ENCODE results near the gene MAPK13.
"Not testable (repeated sequence)": the region's sequence is repeated elsewhere in the genome, so short reads cannot be mapped to it uniquely, and the experiment has no call there.

The MAPK13 gene

DNA sequence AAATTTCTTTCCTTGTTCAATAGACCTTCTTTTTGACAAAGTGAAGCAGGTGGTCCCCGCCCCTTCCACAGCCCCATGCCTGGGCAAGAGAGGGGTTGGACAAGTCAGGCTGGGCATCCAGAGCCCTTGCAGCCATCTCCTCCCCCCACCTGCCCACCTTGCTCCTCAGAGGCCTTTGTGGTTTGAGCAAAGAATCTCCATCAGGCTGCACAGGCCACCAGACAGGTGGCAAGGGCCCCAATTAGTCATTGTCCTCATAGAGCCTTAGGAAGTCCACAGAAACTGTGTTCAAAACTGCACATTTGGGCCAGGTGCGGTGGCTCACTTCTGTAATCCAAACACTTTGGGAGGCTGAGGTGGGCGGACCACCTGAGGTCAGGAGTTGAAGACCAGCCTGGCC is 1.5 kb upstream of the MAPK13 start:
- no peak for DNase-seq

DNA sequence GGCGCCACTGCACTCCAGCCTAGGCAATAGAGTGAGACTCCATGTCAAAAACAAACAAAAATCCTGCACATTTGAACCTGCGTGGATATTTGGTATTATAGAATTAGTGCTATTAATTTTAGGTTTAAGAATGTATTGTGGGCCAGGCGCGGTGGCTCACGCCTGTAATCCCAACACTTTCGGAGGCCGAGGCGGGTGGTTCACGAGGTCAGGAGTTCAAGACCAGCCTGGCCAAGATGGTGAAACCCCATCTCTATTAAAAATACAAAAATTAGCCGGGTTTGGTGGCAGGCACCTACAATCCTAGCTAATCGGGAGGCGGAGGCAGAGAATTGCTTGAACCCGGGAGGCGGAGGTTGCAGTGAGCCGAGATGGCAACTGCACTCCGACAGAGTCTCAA is 979 bp upstream of the MAPK13 start:
- DNase-seq = not testable (repeated sequence)

DNA sequence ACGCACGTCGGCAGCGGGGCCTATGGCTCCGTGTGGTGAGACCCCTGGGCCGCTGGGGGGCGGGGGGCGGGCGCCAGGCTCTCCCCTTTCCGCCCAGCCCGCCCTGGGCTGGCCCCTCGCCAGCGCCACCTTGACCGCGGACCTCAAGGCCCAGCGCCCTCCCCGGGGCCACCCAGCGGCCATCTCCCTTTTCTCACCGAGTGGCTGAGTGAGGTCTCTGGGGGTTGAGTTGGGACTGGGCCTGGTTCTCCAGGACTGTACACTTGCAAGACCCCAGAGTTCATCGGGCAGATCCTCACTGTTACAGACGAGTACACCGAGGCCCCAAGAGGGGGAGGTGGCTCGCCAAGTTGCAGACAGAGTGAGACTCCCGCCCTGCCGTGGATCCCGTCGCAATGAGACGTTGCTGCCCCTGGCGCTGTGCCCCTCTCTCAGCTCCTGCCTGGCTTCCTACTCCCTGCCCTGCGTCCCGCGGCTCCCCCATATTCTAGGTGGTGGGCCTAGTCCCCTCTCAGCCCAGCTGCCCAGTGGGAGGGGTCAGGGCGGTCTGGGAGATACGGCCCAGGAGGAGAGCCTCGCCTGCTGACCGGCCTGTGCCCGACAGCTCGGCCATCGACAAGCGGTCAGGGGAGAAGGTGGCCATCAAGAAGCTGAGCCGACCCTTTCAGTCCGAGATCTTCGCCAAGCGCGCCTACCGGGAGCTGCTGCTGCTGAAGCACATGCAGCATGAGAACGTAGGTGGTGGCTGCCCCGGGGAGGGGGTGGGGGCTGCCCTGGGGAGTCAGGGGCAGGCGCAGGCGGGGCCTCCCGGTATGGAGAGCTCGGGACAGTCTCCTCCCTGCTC is 576 bp downstream of the MAPK13 start:
- peak; percentile 74 to 79 for DNase-seq

DNA sequence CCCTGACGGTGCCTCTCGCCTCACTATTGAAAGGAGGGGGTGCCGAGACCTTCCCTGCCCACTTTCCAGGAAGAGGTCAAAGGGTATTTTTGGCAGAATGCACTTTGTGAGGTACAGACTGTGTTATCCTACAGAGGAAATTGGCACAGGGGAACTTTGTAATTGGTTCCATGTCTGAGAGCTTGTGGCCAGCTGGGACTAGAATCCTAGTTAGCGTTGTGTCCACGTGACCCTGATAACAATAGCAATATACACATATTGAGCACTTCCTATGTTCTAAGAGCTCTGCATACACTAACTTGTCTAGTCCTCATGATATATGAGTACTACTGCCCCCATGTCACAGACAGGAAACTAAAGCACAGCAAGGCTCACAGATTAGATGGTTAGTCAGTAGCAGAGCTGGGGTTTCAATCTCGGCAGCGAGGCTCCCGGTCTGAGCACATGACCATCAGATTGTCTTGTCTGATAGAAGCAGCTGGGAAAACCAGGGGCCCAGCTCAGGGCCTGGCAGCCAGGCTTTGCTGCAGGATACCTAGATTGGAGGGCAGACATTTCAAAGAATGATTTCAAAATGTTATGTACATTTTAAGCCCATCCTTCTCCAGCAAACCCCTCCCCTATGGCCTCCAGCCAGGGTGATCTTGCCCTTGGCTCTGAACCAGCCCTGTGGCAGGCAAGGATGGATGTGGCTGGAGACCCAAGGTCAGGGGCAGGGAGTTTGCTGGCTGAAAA is 1.4 kb downstream of the MAPK13 start:
- DNase-seq = peak; percentile 66 to 73

DNA sequence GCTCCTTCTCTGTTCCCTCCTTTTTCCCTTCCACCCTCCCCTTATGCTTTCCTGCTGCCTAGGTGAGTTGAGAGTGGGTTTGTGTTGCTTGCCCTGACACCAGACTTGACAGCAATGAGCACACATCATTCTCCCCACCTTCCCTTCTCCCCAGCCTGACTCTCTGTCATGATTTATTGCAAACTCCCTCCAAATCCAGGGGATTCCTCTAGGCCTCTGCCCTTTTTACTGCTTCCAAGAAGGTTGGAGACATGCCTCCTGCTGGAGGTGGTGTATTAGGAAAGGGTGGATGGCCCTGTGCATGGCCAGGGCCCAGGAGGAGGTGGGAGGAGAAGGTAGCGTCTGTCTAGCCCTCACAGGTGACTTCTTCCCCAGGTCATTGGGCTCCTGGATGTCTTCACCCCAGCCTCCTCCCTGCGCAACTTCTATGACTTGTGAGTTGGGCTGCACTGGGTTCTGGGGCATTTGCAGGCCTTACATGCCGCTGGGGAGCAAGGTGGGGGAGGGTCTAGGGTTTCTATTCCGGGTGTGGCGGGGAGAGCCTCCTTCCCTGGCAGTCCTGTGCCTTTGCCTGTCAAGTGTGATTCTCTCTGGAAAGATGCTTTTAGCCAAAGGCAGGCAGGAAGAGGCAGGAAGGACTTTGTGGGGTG is 2.1 kb downstream of the MAPK13 start:
- DNase-seq = no peak

DNA sequence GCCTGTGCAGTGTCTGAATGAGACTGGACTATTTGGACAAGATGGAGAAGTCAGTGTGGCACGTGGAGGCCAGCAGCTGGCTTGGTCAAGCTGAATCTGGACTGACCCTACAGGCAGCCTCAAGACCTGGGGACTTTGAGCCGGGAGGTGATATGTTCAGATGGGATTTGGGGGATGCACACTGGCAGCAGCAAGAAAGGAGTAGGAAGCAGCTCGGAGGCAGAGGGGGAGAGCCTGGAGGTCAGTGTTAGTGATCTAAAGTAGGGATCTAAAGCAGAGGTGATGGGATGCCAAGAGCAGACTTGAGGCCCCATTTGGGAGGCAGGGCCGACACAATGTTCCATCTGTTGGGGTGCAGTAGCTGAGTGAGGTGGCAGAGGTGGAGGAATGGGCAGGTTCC is 2.8 kb downstream of the MAPK13 start:
- no peak for DNase-seq

DNA sequence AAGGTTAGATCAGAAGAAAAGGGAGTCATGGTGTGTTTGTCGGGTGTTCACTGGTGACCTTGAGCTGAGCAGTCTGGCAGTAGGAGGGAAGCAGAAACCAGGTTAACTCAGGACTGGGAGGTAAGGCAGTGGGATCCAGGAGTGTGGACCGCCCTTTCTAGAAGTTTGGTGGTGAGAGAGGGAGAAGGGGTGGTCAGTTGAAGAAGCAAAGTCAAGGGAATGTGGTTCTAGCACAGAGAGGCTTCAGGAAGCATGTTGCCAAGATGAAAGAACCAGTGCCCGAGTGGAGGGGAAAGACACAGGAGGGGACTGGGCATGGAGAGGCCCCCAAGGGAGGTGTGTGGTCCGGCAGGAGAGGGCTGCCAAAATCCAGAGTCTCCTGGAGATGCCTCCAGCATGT is 3.6 kb downstream of the MAPK13 start:
- no peak for DNase-seq

DNA sequence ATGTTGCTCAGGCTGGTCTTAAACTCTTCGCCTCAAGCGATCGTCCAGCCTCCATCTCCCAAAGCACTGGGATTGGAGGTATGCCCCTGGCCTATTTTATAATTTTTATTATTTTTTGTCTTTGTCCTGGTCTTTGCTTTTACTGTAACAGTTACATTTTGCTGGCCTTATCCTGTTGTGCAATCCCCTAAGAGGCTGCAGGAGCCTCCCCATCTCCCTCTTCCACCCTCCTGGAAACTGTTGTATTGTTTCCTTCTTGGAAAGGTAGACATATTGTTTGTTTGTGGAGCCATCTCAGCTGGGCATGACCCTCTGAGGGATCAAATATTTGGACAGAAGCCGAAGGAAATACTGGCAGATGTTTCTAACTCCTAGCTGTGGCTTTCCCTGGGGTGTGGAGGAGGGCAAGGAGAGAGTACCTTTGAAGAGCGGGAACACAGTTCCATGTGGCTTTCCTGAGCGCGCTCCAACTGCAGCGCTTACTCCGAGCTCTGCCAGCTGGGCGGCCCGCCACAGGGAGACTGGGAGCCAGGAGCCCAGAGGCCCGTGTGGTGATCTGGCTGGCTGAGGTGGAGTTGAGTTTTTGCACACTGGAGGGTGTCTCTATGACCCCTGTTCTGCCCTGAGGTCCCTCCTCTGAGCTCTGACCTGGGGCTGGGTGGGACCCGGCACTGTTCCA is 4.9 kb downstream of the MAPK13 start:
- DNase-seq = no peak

DNA sequence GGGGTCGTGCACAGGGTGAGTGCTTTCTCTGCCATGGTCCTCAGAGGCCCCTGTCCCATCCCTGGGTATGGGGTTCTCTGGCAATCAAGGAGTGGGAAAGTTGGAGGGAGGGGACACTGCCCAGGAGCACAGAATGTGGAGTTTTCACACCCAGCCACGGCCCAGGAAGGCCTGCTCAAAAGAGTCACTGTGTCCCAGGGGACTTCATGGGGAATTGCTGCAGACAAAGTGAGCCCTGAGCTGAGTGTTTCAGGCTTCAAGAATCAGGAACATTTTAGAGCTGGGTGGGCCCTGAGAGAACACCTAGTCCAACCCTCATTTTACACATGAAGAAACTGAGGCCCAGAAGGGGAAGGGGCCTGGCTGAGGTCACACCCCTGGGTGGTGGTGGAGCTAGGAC is 5.7 kb downstream of the MAPK13 start:
- no peak for DNase-seq

DNA sequence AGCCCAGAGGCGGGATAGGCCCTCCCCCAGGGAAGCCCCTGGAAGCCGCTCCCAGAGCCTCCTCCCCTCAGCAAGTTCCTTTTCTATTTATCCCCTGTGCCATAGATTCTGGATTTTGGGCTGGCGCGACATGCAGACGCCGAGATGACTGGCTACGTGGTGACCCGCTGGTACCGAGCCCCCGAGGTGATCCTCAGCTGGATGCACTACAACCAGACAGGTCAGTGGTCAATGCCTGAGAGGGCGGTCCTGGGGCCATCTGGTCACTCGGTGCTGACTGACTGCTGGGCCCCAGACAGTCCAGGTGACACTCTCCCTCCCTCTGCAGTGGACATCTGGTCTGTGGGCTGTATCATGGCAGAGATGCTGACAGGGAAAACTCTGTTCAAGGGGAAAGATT is 6.2 kb downstream of the MAPK13 start:
- DNase-seq = no peak

DNA sequence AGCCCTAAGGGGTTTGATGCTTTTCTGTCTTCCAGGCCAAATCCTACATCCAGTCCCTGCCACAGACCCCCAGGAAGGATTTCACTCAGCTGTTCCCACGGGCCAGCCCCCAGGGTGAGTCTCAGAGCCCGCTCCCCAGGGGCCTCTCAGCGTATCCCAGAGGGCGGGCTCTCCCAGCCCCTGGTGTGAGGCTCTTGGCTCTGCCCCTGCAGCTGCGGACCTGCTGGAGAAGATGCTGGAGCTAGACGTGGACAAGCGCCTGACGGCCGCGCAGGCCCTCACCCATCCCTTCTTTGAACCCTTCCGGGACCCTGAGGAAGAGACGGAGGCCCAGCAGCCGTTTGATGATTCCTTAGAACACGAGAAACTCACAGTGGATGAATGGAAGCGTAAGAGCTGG is 8.4 kb downstream of the MAPK13 start:
- no peak for DNase-seq

DNA sequence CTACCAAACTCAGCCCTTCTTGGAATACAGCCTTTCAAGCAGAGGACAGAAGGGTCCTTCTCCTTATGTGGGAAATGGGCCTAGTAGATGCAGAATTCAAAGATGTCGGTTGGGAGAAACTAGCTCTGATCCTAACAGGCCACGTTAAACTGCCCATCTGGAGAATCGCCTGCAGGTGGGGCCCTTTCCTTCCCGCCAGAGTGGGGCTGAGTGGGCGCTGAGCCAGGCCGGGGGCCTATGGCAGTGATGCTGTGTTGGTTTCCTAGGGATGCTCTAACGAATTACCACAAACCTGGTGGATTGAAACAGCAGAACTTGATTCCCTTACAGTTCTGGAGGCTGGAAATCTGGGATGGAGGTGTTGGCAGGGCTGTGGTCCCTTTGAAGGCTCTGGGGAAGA is 9.1 kb downstream of the MAPK13 start:
- DNase-seq = no peak

DNA sequence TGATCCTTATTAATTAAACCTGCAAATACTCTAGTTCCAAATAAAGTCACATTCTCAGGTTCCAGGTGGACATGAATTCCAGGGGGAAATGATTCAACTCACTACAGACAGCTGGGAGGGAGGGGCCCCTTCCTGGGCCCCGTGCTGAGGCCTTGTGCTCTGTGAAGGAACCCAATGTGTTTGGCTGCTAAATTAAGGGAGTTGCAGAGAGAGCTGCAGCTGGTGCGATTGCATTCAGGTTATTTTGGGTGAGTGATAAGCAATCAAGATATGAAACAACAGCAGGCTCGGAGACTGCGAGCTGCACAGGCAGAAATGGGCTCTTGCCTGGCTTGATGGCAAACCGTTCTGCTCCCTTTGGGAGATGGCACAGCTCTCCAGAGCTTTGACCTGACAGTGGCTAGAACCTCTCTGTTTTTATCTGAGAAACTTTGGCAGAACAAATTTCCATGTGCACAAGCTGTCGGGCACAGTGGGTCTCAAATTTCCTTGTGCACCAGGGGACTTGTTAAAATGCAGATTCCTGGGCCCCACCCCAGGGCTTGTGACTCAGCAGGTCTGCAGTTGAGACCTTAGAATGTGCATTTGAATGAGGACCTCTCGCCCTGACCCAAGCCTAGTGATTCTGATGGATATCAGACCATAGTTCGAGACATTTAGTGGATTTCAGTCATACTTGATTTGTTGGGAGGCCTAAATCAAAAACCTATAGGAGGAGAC is 9.8 kb downstream of the MAPK13 start:
- no peak for DNase-seq

DNA sequence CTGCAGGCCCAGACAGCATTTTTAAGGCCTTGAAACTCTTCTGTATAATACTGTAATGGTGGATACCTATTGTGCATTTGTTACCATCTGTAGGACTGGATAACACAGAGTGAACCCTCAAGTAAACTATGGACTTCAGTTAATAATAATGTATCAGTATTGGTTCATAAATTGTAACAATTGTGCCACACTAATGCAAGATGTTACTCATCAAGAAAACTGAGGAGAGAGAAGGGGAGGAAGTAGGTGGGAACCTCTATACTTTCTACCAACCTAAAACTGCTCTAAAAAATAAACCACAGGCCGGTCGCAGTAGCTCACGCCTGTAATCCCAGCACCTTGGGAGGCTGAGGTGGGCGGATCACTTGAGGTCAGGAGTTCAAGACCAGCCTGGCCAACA is 10.8 kb downstream of the MAPK13 start:
- no peak for DNase-seq

DNA sequence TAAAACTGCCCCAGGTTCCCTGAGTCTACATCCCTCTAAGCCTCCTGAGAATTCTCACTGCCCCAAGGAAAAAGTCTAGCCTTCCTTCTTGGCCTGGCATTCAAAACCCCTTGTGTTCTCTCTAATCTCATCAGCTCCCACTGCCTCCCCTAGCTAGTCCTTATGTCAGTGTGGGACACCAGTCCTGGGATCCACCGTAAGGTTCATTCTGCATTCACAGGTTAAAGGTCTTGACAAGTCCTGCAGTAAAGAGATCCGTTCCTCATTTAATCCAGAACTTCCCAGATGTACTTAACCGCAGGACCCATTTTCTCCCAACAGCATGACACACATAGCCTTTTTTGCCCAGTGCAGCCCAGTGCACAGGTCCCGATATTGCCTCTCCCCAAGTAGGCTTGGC is 11.6 kb downstream of the MAPK13 start:
- DNase-seq = no peak

DNA sequence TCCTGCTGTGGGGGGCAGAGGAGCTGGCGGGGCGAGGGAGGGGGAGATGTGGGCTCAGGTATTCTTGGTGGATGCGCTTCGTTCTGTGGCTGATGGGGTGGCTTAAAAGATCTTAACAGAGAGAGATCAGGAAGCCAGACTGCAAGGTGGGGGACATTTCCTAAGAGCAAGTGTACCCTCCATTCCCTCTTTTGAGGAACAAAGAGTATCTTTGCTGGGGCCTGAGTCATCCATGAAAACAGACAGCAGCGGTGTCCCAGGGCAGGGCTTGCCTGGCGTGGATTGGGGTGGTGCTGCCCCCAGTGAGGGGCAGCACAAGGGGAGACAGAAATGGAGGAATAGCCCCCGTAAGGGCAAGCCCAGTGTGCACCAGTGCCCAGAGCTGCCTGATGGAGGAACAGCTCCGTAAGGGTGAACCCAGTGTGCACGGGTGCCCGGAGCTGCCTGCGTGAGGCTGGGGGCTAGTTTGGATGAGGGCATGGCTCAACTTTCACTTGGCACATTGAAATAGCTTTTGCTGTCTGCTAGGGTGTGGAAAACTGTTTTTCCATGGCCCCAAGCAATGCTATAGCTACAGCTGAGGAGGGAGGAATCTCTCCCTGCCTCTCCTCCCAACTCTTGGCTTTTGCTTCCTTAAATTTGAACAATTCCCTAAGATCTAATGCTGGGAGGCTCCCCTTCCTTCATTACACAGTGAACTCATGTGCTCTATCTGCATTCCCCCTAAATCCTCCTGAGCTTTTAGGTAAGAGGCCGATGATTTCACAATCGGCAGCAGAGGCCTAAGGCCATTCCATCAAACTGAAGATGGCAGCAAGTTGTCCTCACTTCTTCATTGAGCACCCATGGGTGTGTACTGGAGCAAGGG is 12.9 kb downstream of the MAPK13 start:
- DNase-seq = no peak

DNA sequence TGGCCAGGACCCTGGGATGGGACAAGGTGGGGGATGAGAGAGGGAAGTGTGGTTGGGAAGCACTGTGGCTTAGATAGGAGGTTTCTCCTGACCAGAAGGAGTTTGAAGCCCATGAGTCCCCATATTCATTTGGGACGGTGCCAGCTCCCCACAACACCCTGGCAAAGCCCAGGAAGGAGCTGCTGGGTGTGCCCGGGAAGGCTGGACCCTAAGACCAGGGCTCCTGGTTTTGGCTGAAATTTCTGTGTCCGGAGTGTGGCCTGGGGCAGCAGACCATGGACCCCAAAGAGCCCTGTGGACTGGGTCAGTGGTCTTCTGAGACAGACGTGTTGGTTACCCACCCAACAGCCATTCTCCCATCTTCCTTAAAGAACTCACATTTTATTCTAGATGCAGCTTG is 15.2 kb downstream of the MAPK13 start:
- DNase-seq = no peak

DNA sequence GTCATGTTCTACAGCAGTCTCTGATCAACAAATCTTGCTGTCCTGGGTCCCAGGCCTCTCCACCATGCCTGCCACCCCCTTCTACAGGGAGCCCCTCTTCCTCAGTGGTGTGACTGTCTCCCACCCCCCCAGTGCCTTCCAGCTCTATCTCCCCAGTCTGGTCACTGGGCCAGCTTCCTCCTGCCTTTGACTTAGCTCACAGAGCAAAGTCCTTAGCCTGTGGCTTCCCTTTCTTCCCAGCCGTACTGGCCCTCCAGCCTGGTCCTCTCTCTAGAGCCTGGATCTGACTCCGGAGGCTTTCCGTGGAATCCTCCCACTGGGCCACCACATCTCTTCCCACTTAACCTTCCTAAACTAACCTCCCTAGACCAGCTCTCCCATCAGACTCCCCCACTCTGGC is 17.0 kb downstream of the MAPK13 start:
- no peak for DNase-seq

DNA sequence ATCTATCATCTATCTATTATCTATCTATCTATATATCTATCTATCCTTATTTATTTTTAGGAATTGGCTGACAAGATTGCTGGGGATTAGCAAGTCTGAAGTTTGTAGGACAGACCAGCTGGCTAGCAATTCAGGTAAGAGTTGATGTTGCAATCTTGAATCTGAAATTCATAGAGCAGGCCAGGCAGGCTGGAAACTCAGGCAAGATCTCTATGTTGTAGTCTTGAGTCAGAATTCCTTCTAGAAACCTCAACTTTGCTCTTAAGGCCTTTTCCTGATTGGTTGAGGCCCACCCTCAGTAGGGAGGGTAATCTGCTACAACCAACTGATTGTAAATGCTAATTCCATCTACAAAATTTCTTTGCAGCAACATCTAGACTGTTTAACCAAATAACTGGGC is 19.2 kb downstream of the MAPK13 start:
- no peak for DNase-seq

DNA sequence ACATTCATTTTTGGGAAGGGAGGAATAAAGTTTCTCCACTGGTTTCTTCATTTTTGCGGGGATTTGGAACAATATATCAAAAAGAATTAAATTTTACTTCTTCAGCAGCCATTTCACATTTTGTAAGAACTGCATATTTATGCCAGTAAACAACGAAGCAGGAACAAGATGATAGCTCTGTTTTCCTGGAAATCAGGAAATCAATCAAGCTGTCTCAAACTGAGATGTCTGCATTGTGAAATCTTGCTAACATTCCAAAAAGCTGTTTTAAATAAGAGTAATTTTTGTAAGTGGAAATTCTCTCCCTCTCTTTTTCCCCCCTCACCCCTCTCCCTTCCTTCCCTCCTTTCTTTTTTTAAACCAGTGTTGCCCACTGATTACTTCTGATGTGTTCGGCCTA is 20.0 kb downstream of the MAPK13 start:
- DNase-seq = no peak

DNA sequence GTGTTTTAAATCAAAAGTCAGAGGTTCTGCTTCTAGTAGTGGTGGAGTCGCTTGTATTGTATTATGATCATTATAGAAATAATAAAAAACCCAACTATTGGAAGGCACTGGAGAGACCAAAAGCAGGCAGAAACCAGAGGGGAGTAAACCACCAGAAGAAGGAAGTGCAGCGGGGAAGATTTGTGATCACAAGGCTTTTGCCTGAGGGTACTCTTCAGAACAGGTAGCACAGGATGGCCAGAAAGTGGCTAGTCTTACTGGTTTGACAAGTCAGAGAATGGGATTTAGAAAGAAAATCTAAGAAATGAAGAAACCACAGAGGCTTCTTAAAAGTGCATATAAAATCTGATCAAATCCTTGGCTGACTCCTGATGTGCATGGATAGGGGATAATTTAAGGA is 24.0 kb downstream of the MAPK13 start:
- DNase-seq = no peak

DNA sequence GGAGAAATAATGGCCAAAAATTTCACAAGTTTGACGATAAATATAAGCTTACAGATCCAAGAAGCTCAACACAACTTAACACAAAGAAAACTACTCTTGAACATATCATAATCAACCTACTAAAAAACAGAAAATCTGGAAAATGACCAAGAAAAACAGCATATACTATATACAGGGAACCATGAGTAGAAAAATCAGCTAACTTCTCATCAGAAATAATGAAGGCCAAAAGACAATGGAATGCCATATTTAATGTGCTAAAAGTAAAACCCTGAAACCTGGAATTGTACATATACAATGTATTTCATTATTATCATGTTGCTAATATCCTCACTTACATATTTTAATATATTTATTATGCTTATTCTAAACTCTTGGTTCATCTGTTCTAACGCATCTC is 25.3 kb downstream of the MAPK13 start:
- DNase-seq = no peak
